ENCODE data around the gene LRIG3. TPM values are rescaled to one million over a fixed set of nuclear protein-coding genes. Genes with fewer than 3 reads are reported as not detected.
"Not testable (repeated sequence)": the region's sequence is repeated elsewhere in the genome, so short reads cannot be mapped to it uniquely, and the experiment has no call there.

The LRIG3 gene
- total RNA-seq, 1 donor from 2014 or later, result 3.8 TPM

- intact Hi-C loops (cut with DNase I), result loop anchor here (5.0 kb wide), 1 partner anchor 139 kb away; no protein-coding TSS in a partner anchor
- ATAC-seq, result no peak
These were observed 4.1 kb downstream of the LRIG3 start for GRCh38 chr12:58916161-58916621.

GRCh38 chr12:58915634-58916033 lies 4.7 kb downstream of the LRIG3 start:
- DNase-seq (ENCODE audit: missing footprints), result no peak
- intact Hi-C loops (cut with DNase I), result loop anchor here (5.0 kb wide), 1 partner anchor 138 kb away; no protein-coding TSS in a partner anchor
- ATAC-seq, result peak; percentile 31

More at GRCh38 chr12:58916161-58916621, 4.1 kb downstream of the LRIG3 start:
- DNase-seq (ENCODE audit: missing footprints), result no peak

GRCh38 chr12:58915037-58915436 lies 5.3 kb downstream of the LRIG3 start:
- ATAC-seq (no peak), DNase-seq (ENCODE audit: missing footprints) (no peak)
- intact Hi-C loops (cut with DNase I), result loop anchor here (5.0 kb wide), 1 partner anchor 138 kb away; no protein-coding TSS in a partner anchor

GRCh38 chr12:58914457-58914856 lies 5.8 kb downstream of the LRIG3 start:
- intact Hi-C loops (cut with DNase I), result no loop called here
- DNase-seq (ENCODE audit: missing footprints), result no peak
- ATAC-seq, result no peak

- intact Hi-C loops (cut with DNase I), result no loop called here
- DNase-seq (ENCODE audit: missing footprints) (no peak), ATAC-seq (no peak)
These were observed 12.9 kb downstream of the LRIG3 start for GRCh38 chr12:58907391-58907790.

GRCh38 chr12:58906917-58907316 lies 13.4 kb downstream of the LRIG3 start:
- intact Hi-C loops (cut with DNase I), result no loop called here
- ATAC-seq (no peak), DNase-seq (ENCODE audit: missing footprints) (no peak)

GRCh38 chr12:58905422-58905821 lies 14.9 kb downstream of the LRIG3 start:
- intact Hi-C loops (cut with DNase I), result no loop called here
- DNase-seq (ENCODE audit: missing footprints) (no peak), ATAC-seq (no peak)

GRCh38 chr12:58902726-58903125 lies 17.6 kb downstream of the LRIG3 start:
- ATAC-seq; DNase-seq (ENCODE audit: missing footprints); intact Hi-C loops (cut with DNase I): not testable (repeated sequence)

GRCh38 chr12:58901664-58902063 lies 18.6 kb downstream of the LRIG3 start:
- intact Hi-C loops (cut with DNase I), result no loop called here
- DNase-seq (ENCODE audit: missing footprints), result no peak
- ATAC-seq, result no peak

GRCh38 chr12:58897969-58898368 lies 22.3 kb downstream of the LRIG3 start:
- intact Hi-C loops (cut with DNase I), result no loop called here
- ATAC-seq, result no peak
- DNase-seq (ENCODE audit: missing footprints), result no peak

- DNase-seq (ENCODE audit: missing footprints) (no peak), ATAC-seq (no peak)
These were observed 24.0 kb downstream of the LRIG3 start for GRCh38 chr12:58896278-58896677.

GRCh38 chr12:58895053-58895452 lies 25.3 kb downstream of the LRIG3 start:
- intact Hi-C loops (cut with DNase I), result no loop called here
- DNase-seq (ENCODE audit: missing footprints) (no peak), ATAC-seq (no peak)

More at GRCh38 chr12:58896278-58896677, 24.0 kb downstream of the LRIG3 start:
- intact Hi-C loops (cut with DNase I), result no loop called here

GRCh38 chr12:58894040-58894439 lies 26.3 kb downstream of the LRIG3 start:
- DNase-seq (ENCODE audit: missing footprints) (no peak), ATAC-seq (no peak)
- intact Hi-C loops (cut with DNase I), result no loop called here

GRCh38 chr12:58893495-58893894 lies 26.8 kb downstream of the LRIG3 start:
- DNase-seq (ENCODE audit: missing footprints) (no peak), ATAC-seq (no peak)
- intact Hi-C loops (cut with DNase I), result no loop called here

GRCh38 chr12:58889557-58889956 lies 30.7 kb downstream of the LRIG3 start:
- no peak for ATAC-seq
- intact Hi-C loops (cut with DNase I), result no loop called here
- no peak for DNase-seq (ENCODE audit: missing footprints)

GRCh38 chr12:58888131-58888783 lies 32.0 kb downstream of the LRIG3 start:
- DNase-seq (ENCODE audit: missing footprints), result no peak
- intact Hi-C loops (cut with DNase I), result no loop called here
- peak; percentile 83 for ATAC-seq

- ATAC-seq (no peak), DNase-seq (ENCODE audit: missing footprints) (no peak)
- intact Hi-C loops (cut with DNase I), result no loop called here
These were observed 33.2 kb downstream of the LRIG3 start for GRCh38 chr12:58887068-58887467.

- DNase-seq (ENCODE audit: missing footprints) (no peak), ATAC-seq (no peak)
- intact Hi-C loops (cut with DNase I), result no loop called here
These were observed 33.8 kb downstream of the LRIG3 start for GRCh38 chr12:58886474-58886873.

- intact Hi-C loops (cut with DNase I), result no loop called here
- no peak for ATAC-seq
- DNase-seq (ENCODE audit: missing footprints), result no peak
These were observed 35.4 kb downstream of the LRIG3 start for GRCh38 chr12:58884916-58885315.

- DNase-seq (ENCODE audit: missing footprints), result no peak
- no peak for ATAC-seq
- intact Hi-C loops (cut with DNase I), result no loop called here
These were observed 36.5 kb downstream of the LRIG3 start for GRCh38 chr12:58883576-58884334.
